GM19468 (cell line): Measurements from ENCODE around the gene ARGFX.
"Not testable (repeated sequence)": the region's sequence is repeated elsewhere in the genome, so short reads cannot be mapped to it uniquely, and the experiment has no call there.

ENCODE experiments used
- ATAC-seq: cut with Tn5 transposase; IDR thresholded peaks from one replicate; pipeline ENCODE4 v1.9.1; 2021; ENCODE audit warnings: mild to moderate bottlenecking, moderate library complexity, moderate number of reproducible peaks; ENCODE audit not compliant: unreplicated experiment; ENCODE audit errors: extremely low read depth

ARGFX gene

DNA sequence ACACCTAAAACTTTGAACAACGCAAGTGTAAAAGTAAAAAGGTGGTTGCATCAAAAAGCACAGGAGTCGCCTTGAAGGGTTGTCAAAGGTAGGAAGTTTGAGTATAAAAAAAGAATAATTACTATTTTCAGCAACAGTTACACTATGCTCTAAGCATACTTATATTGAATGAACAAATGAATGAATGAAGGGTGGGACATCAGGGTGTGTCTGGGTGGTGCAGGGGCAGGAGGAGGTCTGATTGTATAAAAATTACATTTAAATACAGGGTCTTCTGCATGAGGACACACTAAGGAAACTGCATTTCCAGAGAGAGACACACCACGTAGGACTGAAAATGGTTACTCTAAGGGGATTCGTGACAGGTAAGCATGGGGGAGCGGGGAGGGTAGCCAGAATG is at the start of gene ARGFX:
TSS of gene ARGFX (plus strand) at position 301 of the 400 bp plus-strand sequence. CDS start 2,765 bp downstream, outside the sequence.
- ATAC-seq: no peak

DNA sequence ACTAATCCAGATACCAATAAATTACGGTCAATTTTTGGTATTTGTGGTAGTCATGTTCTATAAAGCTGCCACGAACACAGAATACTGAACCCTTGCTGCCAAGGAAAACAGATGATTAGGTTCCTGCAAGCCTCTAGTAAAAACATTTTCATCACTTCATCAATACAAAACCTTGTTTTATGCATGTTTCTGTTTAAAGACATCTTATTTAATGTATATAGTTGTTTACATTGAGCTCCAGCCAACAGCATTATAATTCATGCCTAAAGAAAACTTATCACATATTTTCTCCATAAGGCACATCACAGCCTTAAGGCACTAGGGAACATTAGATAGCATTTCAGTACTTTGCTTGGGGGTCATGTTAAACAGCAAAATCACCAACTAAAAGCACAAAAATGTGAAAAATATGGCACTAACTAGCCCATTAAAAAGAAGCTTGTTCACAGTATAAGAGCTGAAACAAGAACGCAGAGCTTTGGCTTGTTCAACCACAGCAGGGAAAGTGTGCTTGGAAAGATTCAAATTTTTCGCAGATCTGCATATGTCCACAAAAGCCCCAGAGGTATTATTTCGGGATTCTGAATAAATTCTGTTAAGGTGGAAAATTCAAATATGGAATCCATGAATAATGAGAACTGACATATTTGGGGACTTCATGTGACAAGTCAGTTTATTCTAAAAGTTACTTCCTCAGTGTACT is 49.6 kb upstream of the ARGFX start:
- no peak for ATAC-seq

DNA sequence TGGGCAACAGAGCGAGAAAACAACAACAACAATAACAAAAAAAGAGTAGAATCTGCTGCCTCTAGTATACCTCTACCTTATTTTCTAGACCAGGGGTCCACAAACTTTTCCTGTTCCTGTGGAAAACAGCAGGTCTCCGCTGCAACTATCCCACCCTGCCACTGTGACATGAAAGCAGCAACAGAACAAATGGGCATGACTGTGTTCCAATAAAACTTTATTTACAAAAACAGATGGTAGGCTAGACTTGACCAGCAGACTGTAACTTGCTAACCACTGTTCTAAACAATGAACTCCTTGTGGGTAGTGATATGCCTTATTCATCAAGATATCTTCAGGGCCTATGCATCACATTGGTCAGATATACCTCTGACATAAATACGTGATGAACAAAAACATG is 47.2 kb upstream of the ARGFX start:
- ATAC-seq: no peak

DNA sequence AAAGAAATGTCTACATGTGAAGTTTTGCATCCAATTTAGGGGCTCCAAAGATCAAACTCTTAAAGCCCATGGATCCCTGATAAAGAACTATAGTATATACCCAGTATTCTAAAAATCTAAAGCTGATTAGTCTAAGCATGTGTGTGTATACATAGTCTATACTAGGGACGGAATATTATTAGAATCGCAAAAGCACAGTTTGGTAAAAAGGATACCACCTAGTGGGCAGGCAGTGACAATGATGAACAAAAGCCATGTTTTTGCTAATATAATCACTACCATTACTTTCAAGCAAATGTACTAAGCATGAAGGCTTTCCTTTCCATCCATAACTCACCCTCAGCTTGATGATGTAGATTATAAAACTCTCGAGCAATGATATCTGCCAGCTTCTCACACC is 38.4 kb upstream of the ARGFX start:
- ATAC-seq: no peak

DNA sequence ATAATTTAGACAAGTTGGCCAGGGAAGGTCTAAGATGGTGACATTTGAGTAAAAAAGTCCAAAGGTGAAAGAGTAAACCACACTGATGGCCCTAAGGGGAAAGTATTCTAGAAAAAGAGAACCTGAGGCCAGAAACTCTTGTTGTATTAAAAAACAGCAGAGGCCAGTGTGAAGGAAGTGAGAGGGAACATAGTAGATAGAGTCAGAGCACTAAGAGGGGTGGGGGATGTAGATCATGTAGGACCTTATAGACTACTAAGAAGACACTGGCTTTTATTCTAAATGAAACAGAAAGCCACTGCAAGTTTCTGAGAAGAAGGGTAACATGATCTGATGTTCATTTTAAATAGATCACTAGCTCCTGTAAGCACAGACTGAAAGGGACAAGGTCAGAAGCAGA is 36.5 kb upstream of the ARGFX start:
- ATAC-seq: no peak

DNA sequence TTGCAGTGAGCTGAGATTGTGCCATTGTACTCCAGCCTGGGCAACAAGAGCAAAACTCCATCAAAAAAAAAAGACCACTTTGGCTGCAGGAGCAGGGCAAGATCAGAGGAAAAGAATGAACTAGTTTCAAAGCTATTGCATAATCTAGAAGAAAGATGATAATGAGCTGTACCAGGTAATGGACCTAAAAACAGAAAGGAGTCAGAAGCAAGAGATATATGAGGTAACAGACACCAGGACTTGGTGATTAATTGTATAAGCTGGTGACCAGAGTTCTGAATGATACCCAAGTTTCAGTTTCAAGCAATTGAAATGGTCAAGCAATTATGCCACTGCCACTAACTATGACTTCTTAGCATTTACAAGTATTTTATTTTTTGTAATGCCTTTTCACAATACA is 24.8 kb upstream of the ARGFX start:
- ATAC-seq: no peak

DNA sequence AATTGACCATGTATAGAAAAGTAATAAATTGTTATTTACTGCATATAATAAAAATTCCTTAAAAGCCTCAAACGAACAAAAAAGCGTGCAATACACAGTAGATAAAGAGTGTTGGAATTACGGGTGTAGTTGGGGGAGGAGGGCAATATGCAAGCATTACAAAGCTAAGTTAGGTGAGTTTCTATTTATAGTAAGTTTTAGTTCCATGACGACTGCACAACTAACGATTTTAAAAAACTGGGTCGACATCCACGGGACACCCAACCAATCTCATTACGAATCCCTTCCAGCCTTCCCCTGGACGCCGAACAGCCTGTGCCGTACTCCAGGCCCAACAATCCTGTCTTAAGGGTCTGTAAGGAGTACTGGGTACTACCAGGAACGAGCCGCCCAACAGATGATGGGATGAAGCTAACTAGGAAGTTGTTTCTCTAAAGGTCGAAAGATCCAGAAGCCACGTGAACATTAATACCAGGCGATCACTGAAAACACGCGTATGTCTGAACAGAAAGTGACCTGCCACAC is 22.6 kb upstream of the ARGFX start:
- ATAC-seq: no peak

DNA sequence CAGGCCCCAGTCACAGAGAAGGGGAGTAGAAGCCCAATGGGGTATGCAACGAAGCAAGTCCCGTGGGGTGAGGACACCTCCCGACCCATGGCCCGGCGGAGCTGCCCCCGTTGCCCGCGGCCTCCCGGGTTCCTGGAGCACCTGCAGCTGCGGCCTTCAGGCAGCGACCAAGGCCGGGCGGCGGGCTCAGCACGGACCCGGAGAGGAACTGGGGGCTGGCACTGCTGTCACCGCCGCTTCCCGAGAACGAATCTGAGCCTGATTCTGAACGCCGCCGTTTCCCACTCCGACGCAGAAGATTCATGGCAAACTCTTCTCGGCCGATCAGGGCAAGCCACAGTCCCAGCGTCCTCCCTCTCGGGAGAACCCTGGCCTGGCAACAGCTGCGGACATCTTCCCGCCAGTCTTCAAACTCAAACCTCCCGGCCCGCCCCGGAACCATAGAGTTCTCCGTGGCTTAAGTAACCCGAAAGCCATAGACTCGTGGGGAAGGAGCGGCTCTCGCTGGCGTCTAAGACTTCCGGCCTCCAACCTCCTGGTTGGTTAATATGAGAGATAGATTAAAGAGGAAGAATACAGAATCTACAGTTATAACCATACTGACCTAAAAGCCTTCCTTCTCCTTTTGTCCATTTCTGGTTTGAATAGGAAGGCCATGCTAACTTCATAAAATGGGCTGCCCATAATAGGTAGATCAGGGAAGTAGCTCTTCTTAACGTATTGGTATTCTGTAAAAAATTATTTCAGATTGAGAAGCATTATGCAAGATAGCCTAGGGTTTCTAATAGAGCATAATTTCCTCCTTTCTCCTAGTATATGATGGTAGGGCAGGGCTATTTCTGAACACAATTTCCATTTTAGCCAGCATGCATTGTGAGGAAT is 21.9 kb upstream of the ARGFX start, which contains the start of gene POLQ:
TSS of gene POLQ (minus strand) at position 415 of the 882 bp plus-strand sequence. CDS start at position 304, 111 bp downstream.
- ATAC-seq: peak; percentile 58

DNA sequence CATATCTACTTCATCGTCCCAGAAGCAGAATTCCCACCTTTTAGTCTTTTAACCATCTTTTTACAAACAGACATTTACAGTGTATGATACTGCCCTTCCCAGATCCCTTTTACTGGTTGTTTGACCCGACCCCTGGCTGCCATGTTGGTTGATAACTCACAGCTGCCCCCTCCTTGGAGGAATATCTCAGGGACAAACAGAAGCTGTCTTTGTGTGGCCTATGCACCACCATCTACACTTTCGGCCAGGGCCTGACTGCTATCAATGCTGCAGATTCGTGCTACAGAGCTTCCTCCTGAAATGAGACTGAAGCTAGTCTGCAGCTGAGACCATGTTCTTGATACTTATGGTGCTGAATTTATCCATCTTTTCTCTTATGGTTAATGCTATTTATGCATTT is 15.4 kb upstream of the ARGFX start:
- no peak for ATAC-seq

DNA sequence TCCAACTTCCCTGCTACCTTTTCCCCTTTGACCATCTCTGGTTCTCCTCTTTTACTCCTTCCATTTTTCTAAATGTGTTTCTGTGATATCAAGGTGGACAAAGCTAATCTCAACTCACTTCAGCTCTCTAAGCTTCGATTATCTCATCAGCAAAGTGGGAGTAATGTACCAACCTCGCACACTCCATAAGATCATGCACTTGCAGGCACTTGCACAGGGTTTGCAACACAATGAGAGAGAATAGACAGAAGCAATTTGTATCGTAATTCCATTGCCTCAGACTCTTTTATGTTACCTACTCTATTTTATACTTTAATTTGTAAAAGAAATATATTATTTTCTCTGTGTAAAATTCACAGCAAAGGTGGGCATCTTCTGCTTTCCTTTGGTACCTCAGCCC is 15.0 kb upstream of the ARGFX start:
- no peak for ATAC-seq

DNA sequence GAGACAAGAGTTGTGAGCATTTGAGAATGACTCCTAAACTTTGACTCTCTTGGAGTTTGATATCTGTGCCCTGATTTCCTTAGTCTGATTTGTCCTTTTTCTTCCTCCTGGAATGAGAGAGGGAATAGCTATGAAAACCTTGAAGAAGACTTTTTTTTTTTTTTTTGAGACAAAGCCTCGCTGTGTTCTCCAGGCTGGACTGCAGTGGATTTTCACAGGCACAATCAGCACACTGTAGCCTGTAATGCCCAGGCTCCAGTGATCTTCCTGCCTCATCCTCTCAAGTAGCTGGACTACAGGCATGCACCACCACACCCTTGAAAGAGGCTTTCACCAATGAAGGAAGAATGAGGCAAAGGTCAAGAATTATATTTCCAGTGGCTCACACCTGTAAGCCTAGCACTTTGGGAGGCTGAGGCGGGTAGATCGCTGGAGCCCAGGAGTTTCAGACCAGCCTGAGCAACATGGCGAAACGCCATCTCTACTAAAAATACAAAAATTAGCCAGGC is 10.3 kb upstream of the ARGFX start:
- ATAC-seq: no peak

DNA sequence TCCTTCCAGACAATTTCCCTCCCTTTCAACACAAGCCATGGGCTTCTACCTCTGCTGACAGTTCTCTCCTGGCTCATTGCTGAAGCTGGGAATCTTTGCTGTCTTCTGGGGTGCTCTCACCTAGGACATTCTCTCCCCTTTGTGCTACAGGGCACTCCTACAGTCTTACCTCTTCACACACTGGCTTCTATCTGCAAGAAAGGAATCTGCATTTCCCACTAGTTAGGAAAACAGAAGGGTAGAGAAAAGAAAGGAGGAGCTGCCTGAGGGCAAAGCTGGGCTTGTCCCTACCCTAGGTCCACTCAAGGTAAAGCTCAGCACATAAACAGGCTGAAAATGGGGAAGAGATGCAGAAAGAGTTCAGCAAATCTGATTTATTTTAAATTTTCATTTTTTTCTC is 5.6 kb upstream of the ARGFX start:
- ATAC-seq: no peak

DNA sequence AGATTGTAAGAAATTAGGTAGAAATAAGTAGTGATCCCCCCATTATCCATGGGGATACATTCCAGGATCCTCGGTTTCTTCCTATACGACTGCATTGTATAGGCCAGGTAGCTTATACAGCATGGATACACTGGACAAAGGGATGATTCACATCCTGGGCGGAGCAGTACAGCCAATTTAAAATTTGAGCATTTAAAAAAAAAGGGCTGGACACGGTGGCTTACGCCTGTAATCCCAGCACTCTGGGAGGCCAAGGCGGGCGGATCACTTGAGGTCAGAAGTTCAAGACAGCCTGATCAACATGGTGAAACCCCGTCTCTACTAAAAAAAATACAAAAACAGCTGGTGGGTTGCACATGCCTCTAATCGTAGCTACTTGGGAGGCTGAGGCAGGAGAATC is 976 bp upstream of the ARGFX start:
- ATAC-seq: no peak

DNA sequence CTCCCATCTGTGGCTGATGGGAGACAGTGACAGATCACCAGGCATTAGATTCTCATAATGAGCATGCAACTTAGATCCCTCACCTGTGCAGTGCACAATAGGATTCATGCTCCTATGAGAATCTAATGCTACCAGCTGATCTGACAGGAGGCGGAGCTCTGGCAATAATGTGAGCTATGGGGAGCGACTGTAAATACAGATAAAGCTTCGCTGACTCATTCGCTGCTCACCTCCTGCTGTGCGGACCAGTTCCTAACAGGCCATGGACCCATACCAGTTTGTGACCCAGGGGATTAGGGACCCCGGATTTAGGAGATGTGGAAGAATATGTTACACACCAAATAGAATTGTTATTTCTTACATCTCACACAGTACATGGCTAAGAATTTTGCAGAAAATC is 6.7 kb downstream of the ARGFX start:
- no peak for ATAC-seq

DNA sequence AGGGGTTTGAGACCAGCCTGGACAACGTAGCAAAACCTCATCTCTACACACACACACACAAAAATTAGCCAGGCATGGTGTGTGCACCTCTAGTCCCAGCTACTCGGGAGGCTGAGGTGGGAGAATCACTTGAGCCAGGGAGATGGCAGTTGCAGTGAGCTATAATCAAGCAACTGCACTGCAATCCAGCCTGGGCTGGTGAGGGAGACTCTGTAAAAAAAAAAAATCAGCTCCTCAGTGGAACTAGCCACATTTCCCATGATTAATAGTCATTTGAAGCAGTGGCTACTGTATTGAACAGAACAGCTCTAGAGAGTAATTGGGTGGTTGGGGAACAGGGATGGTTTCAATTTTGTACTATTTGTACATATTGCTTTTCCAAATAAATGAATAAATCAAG is 13.9 kb downstream of the ARGFX start:
- no peak for ATAC-seq

DNA sequence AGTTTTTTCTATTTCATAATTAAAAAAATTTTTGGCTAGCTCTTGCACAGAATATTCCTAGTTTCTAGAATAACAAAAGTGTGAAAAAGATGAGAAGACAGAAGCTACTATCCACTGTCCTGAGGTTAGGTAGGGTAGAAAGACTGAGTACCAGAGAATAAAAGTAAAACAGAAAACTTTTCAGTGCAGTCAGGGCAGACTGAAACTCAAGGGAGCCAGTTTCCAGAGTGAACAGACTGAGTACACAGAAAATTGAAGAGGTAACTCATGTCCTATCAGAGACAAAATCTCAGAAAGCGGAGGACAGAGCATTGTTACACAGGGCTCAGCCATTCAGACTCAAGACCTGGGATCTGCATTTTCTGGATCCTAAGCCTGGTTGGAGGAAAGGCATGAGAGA is 16.7 kb downstream of the ARGFX start:
- ATAC-seq: no peak

DNA sequence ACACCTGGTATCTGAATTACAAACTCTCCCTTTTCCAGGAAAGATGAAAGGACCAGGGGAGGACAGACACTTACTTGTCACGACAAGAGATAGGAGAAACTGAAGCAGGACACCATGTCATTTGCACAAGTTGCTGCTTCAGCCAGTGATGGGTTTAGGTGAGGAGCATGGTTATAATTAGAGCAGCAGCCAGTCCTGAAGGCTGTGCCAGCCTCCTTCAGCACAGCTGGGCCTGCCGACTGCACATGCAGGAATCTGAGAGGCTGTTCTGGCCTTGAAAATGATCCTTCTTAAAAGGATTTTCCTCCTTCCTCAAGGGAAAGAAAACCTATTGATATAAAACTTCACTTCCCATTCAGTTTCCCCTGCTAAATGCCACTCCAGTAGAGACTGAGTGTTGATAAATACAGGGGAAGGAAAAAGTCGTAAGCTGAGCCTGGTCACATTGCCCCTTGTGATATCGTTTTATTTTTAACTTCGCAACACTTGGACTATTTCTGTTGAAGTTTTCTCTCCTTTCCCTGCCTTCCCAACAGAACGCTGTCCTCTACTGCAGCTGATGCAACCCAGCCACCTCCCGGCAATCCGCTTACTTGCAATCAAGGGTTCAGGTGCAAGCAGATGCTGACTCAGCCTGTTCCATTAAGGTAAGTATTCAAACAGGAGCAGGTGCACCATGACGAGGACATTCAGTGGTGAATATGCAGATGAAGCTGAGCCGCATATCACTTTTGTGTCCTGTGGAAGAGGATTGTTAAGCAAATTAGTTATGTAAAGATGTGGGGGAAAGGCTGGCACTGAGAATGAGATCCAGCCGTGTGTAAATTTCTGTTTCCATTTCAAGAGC is 25.3 kb downstream of the ARGFX start, which contains the start of gene FBXO40:
TSS of gene FBXO40 (plus strand) at position 524 of the 847 bp plus-strand sequence. CDS start 27,197 bp downstream, outside the sequence.
- peak; percentile 68 for ATAC-seq

DNA sequence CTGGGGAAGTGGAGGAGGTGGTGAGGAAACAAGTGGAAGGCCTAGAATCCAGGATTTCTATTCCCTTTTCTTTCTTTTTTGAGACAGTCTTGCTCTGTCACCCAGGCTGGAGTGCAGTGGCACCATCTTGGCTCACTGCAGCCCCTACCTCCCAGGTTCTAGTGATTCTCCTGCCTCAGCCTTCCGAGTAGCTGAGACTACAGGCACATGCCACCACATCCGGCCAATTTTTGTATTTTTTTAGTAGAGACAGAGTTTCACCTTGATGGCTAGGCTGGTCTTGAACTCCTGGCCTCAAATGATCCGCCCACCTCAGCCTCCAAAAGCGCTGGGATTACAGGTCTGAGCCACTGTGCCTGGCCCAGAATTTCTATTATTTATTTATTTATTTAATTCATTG is 26.1 kb downstream of the ARGFX start:
- not testable (repeated sequence) for ATAC-seq

DNA sequence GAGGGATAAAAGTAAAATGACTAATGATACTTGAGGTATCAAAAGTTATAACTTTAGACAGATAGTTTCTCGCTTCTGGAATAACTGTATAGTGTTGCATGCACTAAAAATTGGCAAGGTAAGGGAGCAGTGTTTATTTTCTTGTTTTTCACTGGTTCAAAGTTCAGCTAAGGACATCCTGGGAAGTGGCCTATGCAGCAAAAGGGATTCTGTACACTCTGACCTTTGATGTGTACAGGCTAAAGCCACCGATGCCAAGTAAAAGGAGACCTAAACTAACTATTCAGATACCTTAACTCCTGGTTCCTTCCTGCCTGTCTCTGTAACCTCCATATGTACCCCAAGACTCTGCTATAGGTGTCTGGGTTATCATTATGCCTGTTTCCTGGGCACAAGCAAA is 27.1 kb downstream of the ARGFX start:
- ATAC-seq: no peak
